H1 (cell line): ENCODE data around the gene DMBT1. TPM values are rescaled to one million over a fixed set of nuclear protein-coding genes. Genes with fewer than 3 reads are reported as not detected.

Source experiments
- CTCF ChIA-PET: fragments of 300-600 bp; sonication (Branson Sonifier 250); formaldehyde crosslinking; loops from one replicate; lab custom pipeline; 2021; ENCODE audit not compliant: partially characterized antibody; lab: Charles Lee
- POLR2A ChIA-PET: fragments of 300-600 bp; sonication (Branson Sonifier 250); formaldehyde crosslinking; loops from one replicate; lab custom pipeline; 2021; ENCODE audit warnings: inconsistent platforms; ENCODE audit not compliant: partially characterized antibody; lab: Charles Lee
- DNase-seq, 2 experiments: peaks; one replicate each; pipeline versions ENCODE4 v3.0.0 to v3.0.0-alpha.2; 2010 to 2022; ENCODE audit warnings: low spot score in 2 of 2, low read depth in 1 of 2, mixed read lengths in 1 of 2
- FAIRE-seq: peaks from 2 replicates; lab custom pipeline; 2011; peaks lifted over from hg19 to GRCh38; lab: Jason Lieb, UNC
- H2AFZ ChIP-seq: 2 replicates; pipeline ENCODE4 v1.8.1; 2012; ENCODE audit warnings: low read length, inconsistent platforms
- H2AK5ac ChIP-seq: 2 replicates; pipeline ENCODE4 v1.6.1; 2013; ENCODE audit warnings: low read depth, low read length
- H2BK120ac ChIP-seq: replicated peaks from 2 replicates; pipeline ENCODE3; 2013; ENCODE audit warnings: low read depth, low read length, inconsistent platforms
- H2BK12ac ChIP-seq: 2 replicates; pipeline ENCODE4 v1.6.1; 2013; ENCODE audit warnings: low read depth, low read length
- H2BK15ac ChIP-seq: 2 replicates; pipeline ENCODE4 v1.6.1; 2013; ENCODE audit warnings: low read length
- H2BK20ac ChIP-seq: 2 replicates; pipeline ENCODE4 v1.6.1; 2013; ENCODE audit warnings: low read length
- H2BK5ac ChIP-seq: 2 replicates; pipeline ENCODE4 v1.6.1; 2013; ENCODE audit warnings: low read depth, low read length
- H3K14ac ChIP-seq: 2 replicates; pipeline ENCODE4 v1.6.1; 2013; ENCODE audit warnings: inconsistent platforms; ENCODE audit not compliant: insufficient read length
- H3K18ac ChIP-seq: 2 replicates; pipeline ENCODE4 v1.6.1; 2013; ENCODE audit warnings: low read length; ENCODE audit errors: extremely low read depth
- H3K23ac ChIP-seq: 2 replicates; pipeline ENCODE4 v1.6.1; 2013; ENCODE audit warnings: inconsistent platforms; ENCODE audit not compliant: insufficient read length
- H3K23me2 ChIP-seq: 2 replicates; pipeline ENCODE4 v1.6.1; 2013; ENCODE audit warnings: low read depth, low read length
- H3K27ac ChIP-seq: 2 replicates; pipeline ENCODE4 v1.6.1; 2011; ENCODE audit warnings: low read depth, low read length, inconsistent platforms
- H3K27me3 ChIP-seq, 4 experiments: replicated peaks in 1 of 4; 1 replicate in 1 of 4; 2 replicates in 3 of 4; pipeline versions ENCODE4 v1.6.1 to v1.8.1; 2011 to 2013; ENCODE audit warnings: low read length in 3 of 4, mild to moderate bottlenecking in 3 of 4, inconsistent platforms in 2 of 4, mixed read lengths in 2 of 4, moderate library complexity in 1 of 4; ENCODE audit not compliant: control insufficient read depth in 3 of 4, insufficient read depth in 3 of 4; ENCODE audit errors: extremely low read depth in 1 of 4
- H3K36me3 ChIP-seq, 4 experiments: 2 replicates each; pipeline versions ENCODE4 v1.6.1 to v1.8.1; 2011 to 2013; ENCODE audit warnings: mild to moderate bottlenecking in 4 of 4, low read length in 3 of 4, moderate library complexity in 2 of 4, control low read depth in 1 of 4, inconsistent platforms in 1 of 4; ENCODE audit not compliant: insufficient read depth in 4 of 4, control insufficient read depth in 2 of 4
- H3K4ac ChIP-seq: replicated peaks from 2 replicates; pipeline ENCODE3; 2013; ENCODE audit warnings: low read length, low read depth, mixed read lengths, inconsistent platforms; ENCODE audit not compliant: insufficient read length
- H3K4me1 ChIP-seq, 4 experiments: replicated peaks in 1 of 4; 1 replicate in 1 of 4; 2 replicates in 3 of 4; pipeline versions ENCODE4 v1.6.1 to v1.8.1; 2011 to 2013; ENCODE audit warnings: low read length in 3 of 4, inconsistent platforms in 2 of 4, mixed read lengths in 1 of 4; ENCODE audit not compliant: insufficient read depth in 4 of 4, control insufficient read depth in 3 of 4
- H3K4me2 ChIP-seq, 2 experiments: 2 replicates each; pipeline versions ENCODE4 v1.6.1 to v1.8.1; 2011 to 2013; ENCODE audit warnings: low read depth in 2 of 2, low read length in 2 of 2, control low read depth in 1 of 2, inconsistent platforms in 1 of 2, mild to moderate bottlenecking in 1 of 2; ENCODE audit not compliant: insufficient read depth in 1 of 2
- H3K4me3 ChIP-seq, 4 experiments: fragments of 200-600, 300-600 bp in 1 of 4; sonication (generic), shearing (Covaris generic), sonication (Bioruptor Twin) in 1 of 4; 2 replicates each; pipeline versions ENCODE4 v1.5.1 to v1.8.1; 2011 to 2016; ENCODE audit warnings: low read length in 4 of 4, low read depth in 3 of 4, control low read depth in 2 of 4, inconsistent platforms in 2 of 4, mild to moderate bottlenecking in 2 of 4, mixed read lengths in 1 of 4, moderate library complexity in 1 of 4; ENCODE audit not compliant: insufficient read depth in 2 of 4; ENCODE audit errors: extremely low read depth in 1 of 4
- H3K56ac ChIP-seq: replicated peaks from 2 replicates; pipeline ENCODE3; 2013; ENCODE audit warnings: low read depth, mild to moderate bottlenecking, mixed read lengths, low read length, inconsistent platforms; ENCODE audit not compliant: insufficient read length
- H3K79me1 ChIP-seq: 2 replicates; pipeline ENCODE4 v1.6.1; 2013; ENCODE audit warnings: low read depth, low read length, control low read depth
- H3K79me2 ChIP-seq, 2 experiments: 2 replicates each; pipeline versions ENCODE4 v1.6.1 to v1.8.1; 2012 to 2013; ENCODE audit warnings: low read length in 2 of 2, mild to moderate bottlenecking in 2 of 2, inconsistent platforms in 1 of 2; ENCODE audit not compliant: insufficient read depth in 2 of 2, control insufficient read depth in 1 of 2
- H3K9ac ChIP-seq, 4 experiments: replicated peaks in 1 of 4; 1 replicate in 1 of 4; 2 replicates in 3 of 4; pipeline versions ENCODE4 v1.6.1 to v1.8.1; 2011 to 2013; ENCODE audit warnings: low read depth in 3 of 4, low read length in 3 of 4, control low read depth in 2 of 4, mild to moderate bottlenecking in 2 of 4, moderate library complexity in 2 of 4, inconsistent platforms in 1 of 4; ENCODE audit errors: extremely low read depth in 1 of 4
- H3K9me3 ChIP-seq, 2 experiments: 2 replicates each; pipeline versions ENCODE4 v1.6.1 to v1.8.1; 2012 to 2013; ENCODE audit warnings: mild to moderate bottlenecking in 2 of 2, moderate library complexity in 2 of 2, control low read depth in 1 of 2, inconsistent platforms in 1 of 2, low read depth in 1 of 2, low read length in 1 of 2, mixed read lengths in 1 of 2; ENCODE audit not compliant: insufficient read depth in 2 of 2
- H4K20me1 ChIP-seq, 2 experiments: replicated peaks in 1 of 2; 2 replicates each; pipeline versions ENCODE3 to v1.8.1; 2011 to 2013; ENCODE audit warnings: inconsistent platforms in 2 of 2, low read length in 2 of 2, mild to moderate bottlenecking in 1 of 2; ENCODE audit not compliant: insufficient read depth in 2 of 2, control insufficient read depth in 1 of 2
- H4K5ac ChIP-seq: 2 replicates; pipeline ENCODE4 v1.6.1; 2013; ENCODE audit warnings: low read length, low read depth, mixed read lengths, inconsistent platforms; ENCODE audit not compliant: insufficient read length
- H4K8ac ChIP-seq: 2 replicates; pipeline ENCODE4 v1.8.0; 2013; ENCODE audit warnings: mild to moderate bottlenecking, moderate library complexity, low read length, inconsistent platforms; ENCODE audit not compliant: insufficient read depth; ENCODE audit errors: extremely low read depth
- H4K91ac ChIP-seq: replicated peaks from 2 replicates; pipeline ENCODE3; 2013; ENCODE audit warnings: low read length, mixed read lengths, inconsistent platforms; ENCODE audit not compliant: insufficient read length
- BRCA1 ChIP-seq: IDR thresholded peaks from 2 replicates; pipeline ENCODE4 v1.6.1; 2012; ENCODE audit warnings: low read depth, low read length, improper control_type of control experiment
- CHD2 ChIP-seq: IDR thresholded peaks from 2 replicates; pipeline ENCODE4 v1.6.1; 2012; ENCODE audit warnings: low read length, improper control_type of control experiment
- CREB1 ChIP-seq: IDR thresholded peaks from 2 replicates; pipeline ENCODE4 v1.6.1; 2012; ENCODE audit warnings: inconsistent platforms
- EGR1 ChIP-seq: IDR thresholded peaks from 2 replicates; pipeline ENCODE4 v1.6.1; 2011; ENCODE audit warnings: low read depth, low read length, borderline replicate concordance
- EP300 ChIP-seq, 2 experiments: IDR thresholded peaks; 1 replicate in 1 of 2; 2 replicates in 1 of 2; pipeline ENCODE4 v1.6.1; 2011 to 2012; ENCODE audit warnings: low read depth in 2 of 2, low read length in 2 of 2, mild to moderate bottlenecking in 2 of 2, borderline replicate concordance in 1 of 2, inconsistent platforms in 1 of 2, moderate library complexity in 1 of 2
- HDAC6 ChIP-seq: IDR thresholded peaks from one replicate; pipeline ENCODE4 v1.7.1; 2012; ENCODE audit warnings: low read depth, mild to moderate bottlenecking, inconsistent platforms, low read length, moderate library complexity
- RFX5 ChIP-seq: IDR thresholded peaks from 2 replicates; pipeline ENCODE4 v1.6.1; 2011; ENCODE audit warnings: low read depth, low read length, improper control_type of control experiment, borderline replicate concordance
- SP2 ChIP-seq: IDR thresholded peaks from 2 replicates; pipeline ENCODE4 v1.6.1; 2012; ENCODE audit warnings: mild to moderate bottlenecking, low read length, inconsistent platforms
- TAF7 ChIP-seq: optimal IDR thresholded peaks from 2 replicates; pipeline ENCODE3; 2011; ENCODE audit warnings: low read depth, mild to moderate bottlenecking, inconsistent platforms, low read length, moderate library complexity, borderline replicate concordance
- WGBS, 2 experiments: shearing (Covaris generic) in 1 of 2; methylation state at CpG; one replicate each; pipeline versions ENCODE4 v1.1.6 to v1.1.7; 2013 to 2015; ENCODE audit warnings: low lambda C conversion rate in 2 of 2, mixed read lengths in 2 of 2, inconsistent platforms in 1 of 2, low coverage in 1 of 2, missing lambda C conversion rate in 1 of 2; ENCODE audit not compliant: insufficient replicate concordance in 2 of 2, insufficient coverage in 1 of 2, insufficient read length in 1 of 2; ENCODE audit errors: extremely low coverage in 1 of 2, missing lambda C conversion rate in 1 of 2; 5-methylcytosine and 5-hydroxymethylcytosine counted together
- polyA plus RNA-seq, 7 experiments: library from polyadenylated mRNA; depleted of rRNA in 3 of 7; stranded (reverse) in 5 of 7; unstranded in 2 of 7; fragments of >200 nt in 5 of 7; fragments of 200-250 nt in 2 of 7; gene quantifications; 1 replicate in 5 of 7; 2 replicates in 1 of 7; 4 replicates in 1 of 7; pipeline versions ENCODE4 v1.2.1 to v1.2.3, GENCODE V29; 2011 to 2013; ENCODE audit warnings: missing spikeins in 2 of 7, mixed read lengths in 2 of 7
- total RNA-seq: library from RNA; stranded (reverse); fragmentation: NEBNext Ultra II Directional; extraction: Animal tissue kit (Norgen Biotek cat#: 25700); gene quantifications from 2 replicates; pipeline ENCODE4 v1.2.1, GENCODE V29; 2021
- TF ChIP-seq, protein P1 (sequence below): IDR thresholded peaks from 2 replicates; pipeline ENCODE4 v1.6.1; 2011; ENCODE audit warnings: low read length, improper control_type of control experiment
- TF ChIP-seq, protein P2 (sequence below): IDR thresholded peaks from 2 replicates; pipeline ENCODE4 v1.6.1; 2012; ENCODE audit warnings: inconsistent platforms

Gene DMBT1
- total and polyA plus RNA-seq, 2 of the 8 experiments (the other 6 are each of a cell fraction or from before 2014, with no cell fraction given) = 0.03 TPM; not detected in 1

DNA sequence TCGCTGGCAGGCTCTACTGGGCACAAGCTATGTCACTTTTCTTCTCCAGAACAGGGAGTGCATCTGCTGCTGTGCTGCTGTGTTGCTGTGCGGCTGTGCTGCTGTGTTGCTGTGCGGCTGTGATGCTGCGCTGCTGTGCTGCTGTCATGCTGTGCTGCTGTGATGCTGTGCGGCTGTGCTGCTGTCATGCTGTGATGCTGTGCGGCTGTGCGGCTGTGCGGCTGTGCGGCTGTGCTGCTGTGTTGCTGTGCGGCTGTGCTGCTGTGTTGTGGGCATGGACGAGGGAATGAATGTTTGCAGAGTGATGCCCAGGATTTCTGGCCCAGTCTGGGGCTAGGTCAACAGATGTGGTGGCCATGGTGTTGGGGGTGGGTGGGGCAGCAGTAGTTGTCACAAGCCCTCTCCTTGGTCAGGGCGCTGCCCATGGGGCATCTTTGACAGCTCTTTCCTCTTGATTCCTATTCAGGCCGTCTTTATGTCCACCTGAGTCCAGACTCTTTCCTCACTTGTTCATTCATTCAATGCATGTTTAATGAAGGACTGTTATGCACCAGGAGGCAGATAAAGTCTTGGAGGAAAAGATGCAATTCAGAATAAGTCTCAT lies 83.5 kb downstream of the DMBT1 start:
- Histone ChIP-seq H2BK20ac (no peak overlapping the region), H3K4me2 (no peak overlapping the region), H3K23ac (no peak overlapping the region), H3K4me3 (no peak overlapping the region), H2AK5ac (no peak overlapping the region), H3K14ac (no peak overlapping the region), H3K79me1 (no peaks in the 10 kb centered on the region), H4K8ac (no peak overlapping the region), H2BK120ac (no peak overlapping the region), H3K18ac (no peak overlapping the region), H3K27me3 (peaks cover 0 to 3% (median 0%) of the 10 kb centered on the region in 4 experiments; a peak in 1 of 7 replicates), H3K79me2 (no peaks in the 10 kb centered on the region), H4K20me1 (no peaks in the 10 kb centered on the region), H3K9me3 (no peaks in the 10 kb centered on the region), H3K4me1 (no peaks in the 10 kb centered on the region), H3K4ac (no peak overlapping the region), H2AFZ (no peak overlapping the region), H3K27ac (no peak overlapping the region), H4K91ac (no peak overlapping the region), H2BK12ac (no peak overlapping the region), H3K36me3 (no peaks in the 10 kb centered on the region), H4K5ac (no peak overlapping the region), H3K23me2 (no peaks in the 10 kb centered on the region), H2BK15ac (no peak overlapping the region), H3K56ac (no peak overlapping the region), H3K9ac (no peak overlapping the region), H2BK5ac (no peak overlapping the region)
- 82% methylated on average over 8 of the region's 13 CpGs; no CpG with 5 or more reads in 1 of the 2 experiments for WGBS, 2 experiments
- no peak for FAIRE-seq
- ChIA-PET POLR2A (no interaction called here), CTCF (interaction anchor here (0.7 to 2.5 kb wide), 2 partner anchors 13 to 60 kb away, joined by 3 to 10 read pairs; no protein-coding TSS in a partner anchor)
- DNase-seq = no peak
- TF ChIP-seq BRCA1 (no peak), SP2 (no peak), HDAC6 (no peak), CHD2 (no peak), CREB1 (no peak), RFX5 (no peak), TAF7 (no peak), EP300 (IDR thresholded peaks at IDR 0.05; ENCODE audit: borderline replicate concordance in 1 of 2, low read depth in 2 of 2, low read length in 2 of 2) (no peak), EGR1 (no peak)
- TF ChIP-seq, protein P1, sequence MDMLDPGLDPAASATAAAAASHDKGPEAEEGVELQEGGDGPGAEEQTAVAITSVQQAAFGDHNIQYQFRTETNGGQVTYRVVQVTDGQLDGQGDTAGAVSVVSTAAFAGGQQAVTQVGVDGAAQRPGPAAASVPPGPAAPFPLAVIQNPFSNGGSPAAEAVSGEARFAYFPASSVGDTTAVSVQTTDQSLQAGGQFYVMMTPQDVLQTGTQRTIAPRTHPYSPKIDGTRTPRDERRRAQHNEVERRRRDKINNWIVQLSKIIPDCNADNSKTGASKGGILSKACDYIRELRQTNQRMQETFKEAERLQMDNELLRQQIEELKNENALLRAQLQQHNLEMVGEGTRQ = no peak
- TF ChIP-seq, protein P2, sequence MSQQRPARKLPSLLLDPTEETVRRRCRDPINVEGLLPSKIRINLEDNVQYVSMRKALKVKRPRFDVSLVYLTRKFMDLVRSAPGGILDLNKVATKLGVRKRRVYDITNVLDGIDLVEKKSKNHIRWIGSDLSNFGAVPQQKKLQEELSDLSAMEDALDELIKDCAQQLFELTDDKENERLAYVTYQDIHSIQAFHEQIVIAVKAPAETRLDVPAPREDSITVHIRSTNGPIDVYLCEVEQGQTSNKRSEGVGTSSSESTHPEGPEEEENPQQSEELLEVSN = no peak
